Right atrium auricular region (tissue), 2 donors: ENCODE measurements around the gene CNIH2. TPM values are rescaled to one million over a fixed set of nuclear protein-coding genes. Genes with fewer than 3 reads are reported as not detected.
A peak's percentile ranks its signal among the peaks of the same experiment; 100 is the strongest.

Experiments used
- DNase-seq: peaks from one replicate; pipeline ENCODE4 v3.0.0-alpha.2; 2019; ENCODE audit warnings: low spot score
- H3K27ac ChIP-seq, 2 donors: fragments of 200-600 bp; sonication (generic); 1 replicate in 1 of 2; 2 replicates in 1 of 2; pipeline ENCODE4 v1.5.1; 2016 to 2019
- H3K27me3 ChIP-seq, 2 donors: fragments of 200-600 bp; sonication (generic); one replicate each; pipeline versions ENCODE4 v1.5.1 to v1.6.0; 2017 to 2019
- H3K36me3 ChIP-seq: fragments of 200-600 bp; sonication (generic); one replicate; pipeline ENCODE4 v1.5.1; 2016
- H3K4me1 ChIP-seq, 2 donors: fragments of 200-600 bp; sonication (generic); one replicate each; pipeline versions ENCODE4 v1.5.1 to v1.6.0; 2017 to 2019
- H3K4me3 ChIP-seq, 2 donors: fragments of 200-600 bp; sonication (generic); 1 replicate in 1 of 2; 2 replicates in 1 of 2; pipeline ENCODE4 v1.5.1; 2017 to 2019; ENCODE audit warnings: mild to moderate bottlenecking in 1 of 2, moderate library complexity in 1 of 2
- H3K9me3 ChIP-seq, 2 donors: fragments of 200-600 bp; sonication (generic); one replicate each; pipeline ENCODE4 v1.5.1; 2019
- CTCF ChIP-seq, 2 donors: fragments of 200-600 bp; sonication (generic); IDR thresholded peaks; one replicate each; pipeline ENCODE4 v1.5.1; 2019; ENCODE audit warnings: antibody characterized with exemption in 2 of 2
- total RNA-seq, 2 donors: library from RNA; depleted of rRNA; stranded (reverse); fragments of >200 nt; gene quantifications; one replicate each; pipeline ENCODE4 v1.1.0, GENCODE V29; 2016

The CNIH2 gene
- total RNA-seq, 2 donors from 2014 or later = not detected

GRCh38 chr11:66264383-66264782 lies 13.6 kb upstream of the CNIH2 start:
- TF ChIP-seq CTCF (IDR thresholded peaks at IDR 0.05) = no peak
- Histone ChIP-seq H3K4me3 (no peak overlapping the region), H3K27me3 (no peaks in the 10 kb centered on the region), H3K27ac (no peak overlapping the region), H3K9me3 (no peaks in the 10 kb centered on the region), H3K4me1 (peaks cover 0 to 13% of the 10 kb centered on the region in 2 donors), H3K36me3 (peaks cover 22% of the 10 kb centered on the region)
- DNase-seq = no peak

GRCh38 chr11:66264914-66265313 lies 13.1 kb upstream of the CNIH2 start:
- Histone ChIP-seq H3K4me3 (no peak overlapping the region), H3K36me3 (peaks cover 21% of the 10 kb centered on the region), H3K27ac (no peak overlapping the region), H3K4me1 (peaks cover 0 to 17% of the 10 kb centered on the region in 2 donors), H3K9me3 (no peaks in the 10 kb centered on the region), H3K27me3 (no peaks in the 10 kb centered on the region)
- DNase-seq = no peak
- TF ChIP-seq CTCF (IDR thresholded peaks at IDR 0.05) = peak in 1 of 2 donors; percentile 21

GRCh38 chr11:66265531-66266377 lies 12.2 kb upstream of the CNIH2 start:
- H3K27me3 ChIP-seq = no peaks in the 10 kb centered on the region
- H3K4me3 ChIP-seq = no peak overlapping the region
- peaks cover 21% of the 10 kb centered on the region for H3K36me3 ChIP-seq
- no peaks in the 10 kb centered on the region for H3K9me3 ChIP-seq
- no peak for TF ChIP-seq CTCF (IDR thresholded peaks at IDR 0.05)
- no peak overlapping the region for H3K27ac ChIP-seq
- peaks cover 0 to 25% of the 10 kb centered on the region in 2 donors for H3K4me1 ChIP-seq
- DNase-seq = no peak

- Histone ChIP-seq H3K27ac (peak overlapping the region; percentile 92 to 97), H3K36me3 (peaks cover 20% of the 10 kb centered on the region), H3K9me3 (no peaks in the 10 kb centered on the region), H3K4me3 (peak overlapping the region in 1 of 2 donors; percentile 81), H3K4me1 (peaks cover 0 to 30% of the 10 kb centered on the region in 2 donors), H3K27me3 (no peaks in the 10 kb centered on the region)
- no peak for DNase-seq
- no peak for TF ChIP-seq CTCF (IDR thresholded peaks at IDR 0.05)
These were observed 11.5 kb upstream of the CNIH2 start for GRCh38 chr11:66266378-66267038.

- Histone ChIP-seq H3K27me3 (no peaks in the 10 kb centered on the region), H3K9me3 (no peaks in the 10 kb centered on the region), H3K36me3 (peaks cover 19% of the 10 kb centered on the region), H3K4me1 (peaks cover 0 to 30% of the 10 kb centered on the region in 2 donors), H3K27ac (peak overlapping the region; percentile 92 to 97), H3K4me3 (peak overlapping the region; percentile 81 to 85)
- no peak for DNase-seq
- TF ChIP-seq CTCF (IDR thresholded peaks at IDR 0.05) = no peak
These were observed 11.0 kb upstream of the CNIH2 start for GRCh38 chr11:66267039-66267378.
